A204.1 (cell line): ENCODE data around the gene GP1BA.

ENCODE experiments used
- FAIRE-seq: peaks from 2 replicates; lab custom pipeline; 2012; peaks lifted over from hg19 to GRCh38; lab: Jason Lieb, UNC

The GP1BA gene

DNA sequence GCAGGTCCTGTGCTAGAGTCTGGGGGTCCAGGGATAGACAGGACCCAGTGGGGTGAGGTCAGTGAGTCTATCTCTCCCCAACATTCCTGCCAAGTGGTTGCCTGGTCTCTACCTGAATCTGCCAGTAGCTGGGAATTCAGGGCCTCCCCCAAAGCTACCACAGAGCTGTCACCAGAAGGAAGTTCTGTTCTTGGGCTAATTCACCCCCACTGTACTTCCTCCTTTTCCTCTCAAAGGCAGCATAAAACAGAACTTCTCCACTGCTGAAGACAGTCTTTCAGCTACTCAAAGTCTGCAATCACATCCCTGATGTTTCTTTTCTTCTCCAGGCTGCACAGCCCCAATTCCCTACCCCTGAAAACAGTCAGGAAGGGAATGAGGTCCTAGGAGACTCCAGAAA lies 46.6 kb downstream of the GP1BA start:
- no peak for FAIRE-seq

DNA sequence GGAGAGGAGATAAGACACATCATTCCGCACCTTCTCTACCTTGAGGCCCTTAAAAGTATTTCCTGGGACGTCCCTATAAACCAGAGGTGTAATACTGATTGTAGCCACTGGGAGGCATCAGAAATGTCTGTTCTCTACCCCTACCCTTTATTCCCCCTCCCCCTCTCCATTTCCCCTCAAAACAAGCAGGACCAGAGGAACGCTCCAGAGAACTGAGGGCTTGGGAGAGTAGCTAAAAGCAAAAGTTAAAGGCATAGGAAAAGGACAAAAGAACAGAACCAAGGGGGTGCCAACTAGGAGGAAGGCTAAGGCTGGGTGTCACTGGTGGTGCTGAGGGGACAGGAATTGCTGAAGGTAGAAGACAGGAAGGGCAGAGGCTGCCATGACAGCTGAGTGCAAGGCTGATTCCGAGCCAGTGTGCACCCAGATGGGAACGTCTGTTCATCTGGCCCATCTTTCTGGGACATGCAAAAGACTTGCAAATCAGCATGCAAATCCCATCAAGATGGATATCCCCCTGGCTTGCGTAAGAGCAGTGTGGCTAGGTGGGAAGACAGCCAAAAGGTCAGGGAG lies 48.7 kb downstream of the GP1BA start:
- FAIRE-seq, result no peak

DNA sequence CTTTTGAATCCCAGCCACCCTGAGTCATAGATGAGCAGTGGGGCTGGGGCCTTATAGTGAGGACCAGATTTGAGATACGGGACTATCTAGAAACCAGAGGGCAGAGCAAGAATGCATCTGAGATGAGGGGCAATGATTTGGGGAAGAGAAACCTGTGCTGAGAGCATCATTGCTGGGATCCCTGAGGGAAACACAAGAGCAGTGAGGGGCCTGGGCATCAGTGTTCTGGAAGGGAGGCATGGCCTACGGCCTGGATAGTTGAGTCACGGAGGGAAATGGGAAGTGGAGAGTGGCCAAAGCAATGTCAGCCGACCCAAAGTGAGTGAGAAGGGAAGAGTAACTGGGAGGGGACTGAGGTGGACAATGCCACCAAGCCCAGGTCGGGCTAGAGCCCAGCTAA lies 50.2 kb downstream of the GP1BA start:
- no peak for FAIRE-seq
